ENCODE measurements around the gene LRMDA. TPM values are rescaled to one million over a fixed set of nuclear protein-coding genes. Genes with fewer than 3 reads are reported as not detected.

The LRMDA gene
- total RNA-seq, 1 donor from 2014 or later, result not detected

GRCh38 chr10:75935240-75935639, 503.8 kb downstream of the LRMDA start:
- Mint-ChIP-seq H3K27ac (no peak overlapping the region), H3K36me3 (ENCODE audit: low read depth) (no peaks in the 10 kb centered on the region), H3K4me3 (no peak overlapping the region), H3K9me3 (no peaks in the 10 kb centered on the region), H3K27me3 (peaks cover 6% of the 10 kb centered on the region), H3K4me1 (no peaks in the 10 kb centered on the region)
- CTCF ChIA-PET, result no interaction called here
- DNase-seq (no peak), ATAC-seq (ENCODE audit: low read depth) (no peak)
- POLR2A ChIA-PET, result no interaction called here
- intact Hi-C loops (cut with micrococcal nuclease), result no loop called here
- TF ChIP-seq CTCF (IDR thresholded peaks at IDR 0.05), result no peak

- POLR2A ChIA-PET, result no interaction called here
- no peak for TF ChIP-seq CTCF (IDR thresholded peaks at IDR 0.05)
- DNase-seq (no peak), ATAC-seq (ENCODE audit: low read depth) (no peak)
- Mint-ChIP-seq H3K36me3 (ENCODE audit: low read depth) (no peaks in the 10 kb centered on the region), H3K27me3 (peaks cover 6% of the 10 kb centered on the region), H3K9me3 (no peaks in the 10 kb centered on the region), H3K4me1 (no peaks in the 10 kb centered on the region), H3K4me3 (no peak overlapping the region), H3K27ac (no peak overlapping the region)
- CTCF ChIA-PET, result no interaction called here
- intact Hi-C loops (cut with micrococcal nuclease), result no loop called here
These were observed 504.4 kb downstream of the LRMDA start for GRCh38 chr10:75935650-75936400.

DNA sequence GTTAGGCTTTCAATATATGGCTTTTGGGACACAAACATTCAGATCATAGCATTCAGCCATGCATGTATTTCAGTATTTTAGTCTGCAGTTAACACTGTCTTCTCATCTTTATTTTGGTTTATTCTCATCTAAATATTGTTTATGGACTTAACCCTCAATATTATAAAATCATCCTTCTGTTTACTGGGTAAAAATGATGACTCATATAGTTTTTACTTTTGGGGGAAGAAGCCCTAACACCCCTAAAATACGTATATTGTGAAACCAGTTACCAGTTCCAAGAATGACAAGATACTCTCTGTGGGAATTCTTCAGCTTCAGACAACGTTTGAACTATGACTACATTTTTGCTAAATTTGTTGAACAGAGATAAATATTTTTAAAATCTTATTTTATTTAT, 505.4 kb downstream of the LRMDA start:
- Mint-ChIP-seq H3K4me1 (no peaks in the 10 kb centered on the region), H3K36me3 (ENCODE audit: low read depth) (no peaks in the 10 kb centered on the region), H3K4me3 (no peak overlapping the region), H3K27ac (no peak overlapping the region), H3K27me3 (peaks cover 6% of the 10 kb centered on the region), H3K9me3 (no peaks in the 10 kb centered on the region)
- ChIA-PET POLR2A (no interaction called here), CTCF (no interaction called here)
- ATAC-seq (ENCODE audit: low read depth) (no peak), DNase-seq (no peak)
- intact Hi-C loops (cut with micrococcal nuclease), result no loop called here
- TF ChIP-seq CTCF (IDR thresholded peaks at IDR 0.05), result no peak

DNA sequence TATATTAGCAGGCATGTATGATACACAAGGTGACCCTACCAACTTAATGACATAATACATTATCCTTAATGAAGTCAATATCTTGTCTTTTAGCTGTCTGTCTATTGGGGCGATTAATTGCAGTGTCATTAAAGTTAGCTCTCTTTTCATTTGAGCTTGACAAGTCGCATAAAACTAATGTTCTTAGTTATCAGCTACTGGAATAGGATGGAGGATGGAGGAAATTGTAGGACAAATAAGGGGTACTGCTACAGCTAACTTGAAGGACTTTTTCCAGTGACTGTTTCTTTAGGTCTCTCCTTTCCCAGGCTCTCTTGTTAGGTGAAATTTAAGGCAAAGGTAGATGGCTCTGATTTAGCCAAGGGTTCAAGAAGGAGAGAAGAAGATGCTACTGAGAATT, 506.4 kb downstream of the LRMDA start:
- no peak overlapping the region for H3K4me3 Mint-ChIP-seq
- intact Hi-C loops (cut with micrococcal nuclease), result no loop called here

More for the DNA sequence above, 506.4 kb downstream of the LRMDA start:
- POLR2A ChIA-PET, result no interaction called here
- no peaks in the 10 kb centered on the region for H3K9me3 Mint-ChIP-seq
- CTCF ChIA-PET, result no interaction called here
- TF ChIP-seq CTCF (IDR thresholded peaks at IDR 0.05), result no peak
- H3K36me3 Mint-ChIP-seq (ENCODE audit: low read depth), result no peaks in the 10 kb centered on the region
- H3K27ac Mint-ChIP-seq, result no peak overlapping the region
- no peaks in the 10 kb centered on the region for H3K4me1 Mint-ChIP-seq
- H3K27me3 Mint-ChIP-seq, result peaks cover 3% of the 10 kb centered on the region
- ATAC-seq (ENCODE audit: low read depth) (no peak), DNase-seq (no peak)

Measured in activated B cell treated with CpG ODN at 0.5 μM for 24 hours (primary cell).